HG03457 (cell line): Measurements from ENCODE around the gene ZDHHC5.

Experiments
- ATAC-seq: cut with Tn5 transposase; IDR thresholded peaks from one replicate; pipeline ENCODE4 v1.9.1; 2021; ENCODE audit warnings: moderate number of reproducible peaks; ENCODE audit not compliant: unreplicated experiment

ZDHHC5 gene, protein sequence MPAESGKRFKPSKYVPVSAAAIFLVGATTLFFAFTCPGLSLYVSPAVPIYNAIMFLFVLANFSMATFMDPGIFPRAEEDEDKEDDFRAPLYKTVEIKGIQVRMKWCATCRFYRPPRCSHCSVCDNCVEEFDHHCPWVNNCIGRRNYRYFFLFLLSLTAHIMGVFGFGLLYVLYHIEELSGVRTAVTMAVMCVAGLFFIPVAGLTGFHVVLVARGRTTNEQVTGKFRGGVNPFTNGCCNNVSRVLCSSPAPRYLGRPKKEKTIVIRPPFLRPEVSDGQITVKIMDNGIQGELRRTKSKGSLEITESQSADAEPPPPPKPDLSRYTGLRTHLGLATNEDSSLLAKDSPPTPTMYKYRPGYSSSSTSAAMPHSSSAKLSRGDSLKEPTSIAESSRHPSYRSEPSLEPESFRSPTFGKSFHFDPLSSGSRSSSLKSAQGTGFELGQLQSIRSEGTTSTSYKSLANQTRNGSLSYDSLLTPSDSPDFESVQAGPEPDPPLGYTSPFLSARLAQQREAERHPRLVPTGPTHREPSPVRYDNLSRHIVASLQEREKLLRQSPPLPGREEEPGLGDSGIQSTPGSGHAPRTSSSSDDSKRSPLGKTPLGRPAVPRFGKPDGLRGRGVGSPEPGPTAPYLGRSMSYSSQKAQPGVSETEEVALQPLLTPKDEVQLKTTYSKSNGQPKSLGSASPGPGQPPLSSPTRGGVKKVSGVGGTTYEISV

GRCh38 chr11:57667736-57668433 is at the start of gene ZDHHC5:
ZDHHC5 (plus strand) TSS chr11:57668114; CDS start chr11:57673091, 4,977 bp downstream.
- ATAC-seq = peak; percentile 77

GRCh38 chr11:57618438-57618837 is 49.5 kb upstream of the ZDHHC5 start:
- no peak for ATAC-seq

GRCh38 chr11:57619331-57619730 is 48.6 kb upstream of the ZDHHC5 start:
- ATAC-seq = no peak

DNA sequence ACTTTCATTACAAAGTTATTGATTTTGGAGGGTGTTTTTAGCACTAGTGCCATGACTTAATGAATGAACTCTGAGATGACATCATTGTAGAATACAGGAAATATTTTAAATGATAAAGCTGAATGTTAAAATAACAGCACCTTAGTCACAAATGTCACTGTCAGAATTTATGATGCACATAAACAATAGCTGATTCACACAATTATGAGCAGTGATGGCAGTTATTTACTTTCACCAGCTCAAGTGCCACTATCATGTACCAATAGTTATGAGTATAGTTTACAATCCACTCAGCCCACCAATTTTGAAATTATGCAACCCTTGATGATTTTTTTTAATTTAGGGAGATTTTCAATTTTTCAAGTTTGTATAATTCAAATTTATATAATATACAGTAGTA is 47.4 kb upstream of the ZDHHC5 start:
- ATAC-seq = no peak

DNA sequence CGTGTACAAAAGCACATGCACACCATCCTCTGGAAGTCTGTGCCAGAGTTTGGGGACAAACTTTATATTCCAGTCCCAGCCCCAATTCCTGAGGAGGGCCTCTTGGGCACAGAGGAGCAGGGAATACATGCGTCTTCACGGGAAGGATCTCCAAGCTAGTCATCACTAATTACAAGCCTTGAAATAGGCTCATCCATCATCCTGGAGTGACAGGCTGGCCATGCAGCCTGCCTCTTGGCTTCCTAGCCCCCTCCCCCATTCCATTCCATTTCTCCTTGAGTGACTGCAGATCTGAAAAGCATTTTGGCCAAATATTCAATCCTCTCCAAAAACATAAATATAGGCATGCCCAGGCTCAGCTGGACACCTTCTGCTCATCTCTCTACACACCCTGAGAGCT is 45.7 kb upstream of the ZDHHC5 start:
- ATAC-seq = no peak

DNA sequence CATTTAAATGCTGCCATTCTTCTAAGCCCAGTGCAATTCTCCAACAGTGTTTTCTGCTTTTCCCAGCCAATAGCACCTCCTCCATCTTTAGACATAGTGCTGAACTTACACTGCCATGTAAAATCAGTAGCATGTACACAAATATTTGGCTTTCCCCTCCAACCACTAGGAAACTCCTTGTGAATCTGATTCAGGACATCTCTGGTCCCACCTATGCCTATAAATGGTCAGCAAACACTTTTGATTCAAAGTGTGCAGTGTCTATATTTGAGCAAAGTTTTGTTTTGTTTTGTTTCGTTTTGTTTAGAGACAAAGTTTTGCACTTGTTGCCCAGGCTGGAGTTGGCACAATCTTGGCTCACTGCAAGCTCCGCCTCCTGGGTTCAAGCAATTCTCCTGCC is 43.0 kb upstream of the ZDHHC5 start:
- no peak for ATAC-seq

DNA sequence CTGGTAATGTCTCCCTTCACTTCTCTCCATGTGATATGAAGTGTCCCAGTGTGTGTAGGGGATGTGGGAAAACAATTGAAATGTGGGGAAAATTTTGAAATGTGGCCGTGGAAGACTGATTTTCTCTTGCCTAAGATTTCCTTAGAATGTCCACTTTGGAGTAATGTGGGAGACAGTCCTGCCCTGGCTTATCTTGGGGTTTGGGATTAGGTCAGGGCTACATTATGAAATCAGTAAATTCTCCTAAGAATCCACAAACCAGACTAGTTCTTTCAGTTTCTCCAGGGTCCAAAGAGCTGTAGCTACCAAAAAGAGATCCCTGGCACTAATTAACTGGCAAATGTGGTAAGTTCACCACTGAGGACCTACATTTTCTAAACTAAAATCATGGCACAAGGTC is 41.0 kb upstream of the ZDHHC5 start:
- ATAC-seq = no peak

GRCh38 chr11:57630171-57630570 is 37.7 kb upstream of the ZDHHC5 start:
- no peak for ATAC-seq

DNA sequence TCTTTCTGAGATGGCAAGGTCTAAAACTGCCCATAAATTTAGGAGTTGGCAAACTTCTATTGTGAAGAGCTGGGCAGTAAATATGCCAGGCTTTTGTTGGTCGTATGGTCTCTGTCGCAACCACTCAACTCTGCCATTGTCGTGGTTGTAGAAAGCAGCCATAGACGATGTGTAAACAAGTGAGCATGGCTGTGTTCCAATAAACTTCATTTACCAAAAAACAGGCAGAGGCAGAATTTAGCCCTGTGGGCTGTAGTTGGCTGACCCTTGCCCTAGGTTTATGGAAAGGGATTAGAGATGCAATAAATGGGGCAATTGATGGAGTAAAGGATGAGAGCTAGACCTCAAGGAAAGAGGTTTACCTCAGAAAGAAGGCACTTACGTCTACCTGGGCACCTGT is 35.8 kb upstream of the ZDHHC5 start:
- no peak for ATAC-seq

DNA sequence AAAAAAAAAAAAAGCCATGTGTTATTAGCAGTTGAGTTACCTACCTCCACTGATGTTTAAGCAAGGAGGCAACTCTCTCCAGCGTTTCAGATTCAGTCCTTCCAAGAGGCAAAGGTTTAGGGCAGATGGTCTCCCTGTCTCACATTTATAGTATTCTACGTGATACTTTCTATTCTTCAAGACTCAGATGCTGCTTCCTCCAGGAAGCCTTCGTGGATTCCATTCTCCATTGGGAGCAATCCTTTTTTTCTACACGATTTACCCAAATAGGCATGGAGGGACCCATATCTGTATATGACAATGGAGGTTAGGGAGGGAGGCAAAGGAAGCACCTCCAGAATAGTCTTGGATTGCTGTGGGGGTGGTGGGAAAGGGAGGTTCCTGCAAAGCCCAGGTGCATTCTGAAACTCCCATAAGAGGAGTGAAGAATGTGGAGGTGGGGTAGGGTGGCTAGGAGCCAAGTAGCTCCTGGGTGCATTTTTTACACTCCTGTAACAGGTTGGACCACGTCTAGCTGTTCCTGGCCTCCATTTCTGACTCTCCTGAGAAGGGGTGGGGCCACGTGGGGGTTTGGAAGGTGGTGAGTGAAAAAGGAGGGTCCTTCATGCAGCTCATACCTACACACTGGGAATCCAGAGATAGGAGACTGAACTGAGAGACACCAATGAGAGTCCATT is 34.4 kb upstream of the ZDHHC5 start:
- ATAC-seq = no peak

- ATAC-seq = no peak
Observed at GRCh38 chr11:57634311-57634710, 33.6 kb upstream of the ZDHHC5 start.

DNA sequence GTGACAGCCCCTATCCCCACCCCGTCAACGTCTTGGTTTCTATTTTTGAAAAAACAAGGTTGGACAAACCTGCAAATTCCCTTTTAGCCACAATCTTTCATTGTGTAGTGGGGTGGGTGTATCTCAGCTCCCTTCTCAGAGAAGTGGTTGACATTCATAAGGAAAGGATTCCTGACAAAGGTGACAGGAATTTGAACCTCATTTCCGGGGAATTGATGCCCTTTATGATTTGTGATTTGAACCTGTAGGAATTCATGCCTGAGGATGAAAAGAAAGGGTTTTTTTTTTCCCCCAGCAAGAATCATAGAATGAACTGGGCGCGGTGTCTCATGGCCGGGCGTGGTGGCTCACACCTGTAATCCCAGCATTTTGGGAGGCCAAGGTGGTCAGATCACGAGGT is 32.7 kb upstream of the ZDHHC5 start:
- no peak for ATAC-seq

GRCh38 chr11:57637626-57638004 is 30.3 kb upstream of the ZDHHC5 start:
- no peak for ATAC-seq

DNA sequence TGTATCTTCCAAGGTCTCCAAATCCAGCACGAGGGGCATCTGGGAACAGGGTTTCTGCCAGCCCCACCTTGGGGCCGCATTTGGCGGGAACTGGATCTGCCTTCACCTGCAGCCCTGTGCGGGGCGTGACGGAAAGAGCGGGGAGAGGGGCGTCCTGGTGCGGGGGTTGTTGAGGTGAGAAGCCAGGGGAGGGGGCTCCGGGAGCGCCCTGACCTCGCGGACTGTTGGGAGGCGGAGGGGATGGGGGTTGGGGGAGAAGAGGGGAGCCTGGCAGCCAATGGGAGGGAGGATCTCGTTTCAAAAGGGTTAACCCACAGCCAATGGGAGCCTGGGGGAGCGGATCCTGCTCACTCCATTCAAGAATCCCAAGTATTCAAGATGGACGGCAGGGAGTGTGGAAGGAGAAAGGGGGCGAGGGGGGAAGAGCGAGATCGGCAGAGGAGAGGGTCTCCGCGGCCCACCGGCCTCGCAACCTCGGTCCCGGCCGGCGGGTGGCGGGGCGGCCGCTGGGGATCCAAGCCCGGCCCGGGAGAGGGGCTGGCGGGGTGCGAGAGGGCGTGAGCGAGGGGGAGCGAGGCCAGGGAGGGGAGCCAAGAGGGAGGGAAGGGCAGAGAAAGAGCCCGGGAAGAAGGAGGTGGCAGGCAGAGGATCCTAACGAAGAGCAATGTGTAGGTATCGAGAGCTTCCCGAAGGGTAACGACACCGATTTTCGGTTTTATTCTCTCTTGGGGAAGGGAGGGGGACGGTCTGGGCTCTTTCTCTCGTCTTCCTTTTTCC is 29.7 kb upstream of the ZDHHC5 start:
- ATAC-seq = no peak

GRCh38 chr11:57638811-57639320 is 29.0 kb upstream of the ZDHHC5 start:
- no peak for ATAC-seq

- no peak for ATAC-seq
Observed at GRCh38 chr11:57639321-57640067, 28.4 kb upstream of the ZDHHC5 start.

- ATAC-seq = no peak
Observed at GRCh38 chr11:57640068-57640800, 27.7 kb upstream of the ZDHHC5 start.

- no peak for ATAC-seq
Observed at GRCh38 chr11:57641011-57641807, 26.7 kb upstream of the ZDHHC5 start.
